Fibroblast of pulmonary artery (primary cell): ENCODE results near the gene KIFAP3.
A peak's percentile ranks its signal among the peaks of the same experiment; 100 is the strongest.
"Not testable (repeated sequence)": the region's sequence is repeated elsewhere in the genome, so short reads cannot be mapped to it uniquely, and the experiment has no call there.

Source experiments
- DNase-seq: peaks from one replicate; pipeline ENCODE4 v3.0.0-alpha.2; 2010; ENCODE audit warnings: low read depth
- H3K4me3 ChIP-seq: replicated peaks from 2 replicates; pipeline ENCODE4 v1.5.1; 2011; ENCODE audit warnings: low read depth, mild to moderate bottlenecking, control low read depth, low read length, moderate library complexity
- TF ChIP-seq, protein P1 (sequence below): IDR thresholded peaks from 2 replicates; pipeline ENCODE4 v1.5.1; 2011; ENCODE audit warnings: mild to moderate bottlenecking, control low read depth, low read length, inconsistent platforms; ENCODE audit errors: missing control alignments

Gene KIFAP3

DNA sequence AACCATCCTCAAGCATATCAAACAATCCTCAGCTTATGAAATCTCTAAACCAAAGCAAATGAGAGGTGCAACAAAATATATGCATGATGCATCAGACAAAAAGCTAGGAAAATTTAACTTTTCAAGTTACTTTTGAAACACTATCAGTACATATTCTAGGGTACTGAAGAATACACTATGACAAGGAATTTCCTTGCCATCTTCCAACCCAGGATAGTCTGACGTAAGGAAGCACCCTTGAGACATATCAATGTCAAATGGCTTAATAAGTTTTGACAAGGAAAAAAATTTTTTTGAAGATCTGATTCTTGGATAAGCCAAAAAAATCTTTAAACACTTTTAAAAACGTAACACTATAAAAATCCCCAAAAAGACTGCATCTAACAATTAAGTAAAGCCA, 64.9 kb downstream of the KIFAP3 start:
- H3K4me3 ChIP-seq = no peak overlapping the region
- TF ChIP-seq, protein P1, sequence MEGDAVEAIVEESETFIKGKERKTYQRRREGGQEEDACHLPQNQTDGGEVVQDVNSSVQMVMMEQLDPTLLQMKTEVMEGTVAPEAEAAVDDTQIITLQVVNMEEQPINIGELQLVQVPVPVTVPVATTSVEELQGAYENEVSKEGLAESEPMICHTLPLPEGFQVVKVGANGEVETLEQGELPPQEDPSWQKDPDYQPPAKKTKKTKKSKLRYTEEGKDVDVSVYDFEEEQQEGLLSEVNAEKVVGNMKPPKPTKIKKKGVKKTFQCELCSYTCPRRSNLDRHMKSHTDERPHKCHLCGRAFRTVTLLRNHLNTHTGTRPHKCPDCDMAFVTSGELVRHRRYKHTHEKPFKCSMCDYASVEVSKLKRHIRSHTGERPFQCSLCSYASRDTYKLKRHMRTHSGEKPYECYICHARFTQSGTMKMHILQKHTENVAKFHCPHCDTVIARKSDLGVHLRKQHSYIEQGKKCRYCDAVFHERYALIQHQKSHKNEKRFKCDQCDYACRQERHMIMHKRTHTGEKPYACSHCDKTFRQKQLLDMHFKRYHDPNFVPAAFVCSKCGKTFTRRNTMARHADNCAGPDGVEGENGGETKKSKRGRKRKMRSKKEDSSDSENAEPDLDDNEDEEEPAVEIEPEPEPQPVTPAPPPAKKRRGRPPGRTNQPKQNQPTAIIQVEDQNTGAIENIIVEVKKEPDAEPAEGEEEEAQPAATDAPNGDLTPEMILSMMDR = no peak
- no peak for DNase-seq

DNA sequence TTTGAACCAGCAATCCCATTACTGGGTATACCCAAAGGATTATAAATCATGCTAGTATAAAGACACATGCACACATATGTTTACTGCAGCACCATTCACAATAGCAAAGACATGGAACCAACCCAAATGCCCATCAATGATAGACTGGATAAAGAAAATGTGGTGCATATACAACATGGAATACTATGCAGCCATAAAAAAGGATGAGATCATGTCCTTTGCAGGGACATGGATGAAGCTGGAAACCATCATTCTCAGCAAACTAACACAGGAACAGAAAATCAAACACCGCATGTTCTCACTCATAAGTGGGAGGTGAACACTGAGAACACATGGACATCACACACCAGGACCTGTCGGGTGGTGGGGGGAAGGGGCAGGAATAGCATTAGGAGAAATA, 65.8 kb downstream of the KIFAP3 start:
- not testable (repeated sequence) for H3K4me3 ChIP-seq, DNase-seq

DNA sequence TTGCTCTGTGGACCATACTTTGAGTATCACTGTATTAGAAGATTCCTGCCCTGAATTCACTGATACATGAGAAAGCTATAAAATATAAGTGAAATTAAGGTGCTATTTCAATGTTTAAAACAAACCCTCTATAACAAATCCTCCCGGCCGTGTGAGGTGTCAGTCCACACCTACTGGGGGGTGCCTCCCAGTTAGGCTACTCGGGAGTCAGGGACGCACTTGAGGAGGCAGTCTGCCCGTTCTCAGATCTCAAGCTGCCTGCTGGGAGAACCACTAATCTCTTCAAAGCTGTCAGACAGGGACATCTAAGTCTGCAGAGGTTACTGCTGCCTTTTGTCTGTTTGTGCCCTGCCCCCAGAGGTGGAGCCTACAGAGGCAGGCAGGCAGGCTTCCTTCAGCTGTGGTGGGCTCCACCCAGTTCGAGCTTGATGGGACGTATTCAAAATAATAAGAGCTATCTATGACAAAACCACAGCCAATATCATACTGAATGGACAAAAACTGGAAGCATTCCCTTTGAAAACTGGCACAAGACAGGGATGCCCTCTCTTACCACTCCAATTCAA, 71.1 kb downstream of the KIFAP3 start:
- not testable (repeated sequence) for H3K4me3 ChIP-seq, DNase-seq

DNA sequence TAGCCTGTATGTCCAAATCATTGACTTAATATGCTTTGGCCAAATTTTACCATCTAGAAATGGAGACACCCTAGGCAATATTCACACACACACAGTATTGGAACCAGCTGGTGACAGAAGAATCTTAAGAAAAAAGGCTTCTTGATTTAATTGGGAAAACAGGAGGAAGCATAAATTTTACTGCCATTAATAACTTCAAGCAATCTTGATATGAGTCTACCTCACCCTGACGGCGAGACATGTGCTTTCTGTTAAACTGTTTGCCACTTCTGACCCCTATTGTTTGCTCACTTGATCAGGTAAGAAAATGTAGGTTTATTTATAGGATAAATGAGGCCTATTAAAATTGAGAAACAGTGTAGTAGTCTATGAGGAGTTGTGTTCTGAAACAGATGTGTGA, 73.2 kb downstream of the KIFAP3 start:
- DNase-seq = no peak
- TF ChIP-seq, protein P1 = no peak
- H3K4me3 ChIP-seq = no peak overlapping the region

DNA sequence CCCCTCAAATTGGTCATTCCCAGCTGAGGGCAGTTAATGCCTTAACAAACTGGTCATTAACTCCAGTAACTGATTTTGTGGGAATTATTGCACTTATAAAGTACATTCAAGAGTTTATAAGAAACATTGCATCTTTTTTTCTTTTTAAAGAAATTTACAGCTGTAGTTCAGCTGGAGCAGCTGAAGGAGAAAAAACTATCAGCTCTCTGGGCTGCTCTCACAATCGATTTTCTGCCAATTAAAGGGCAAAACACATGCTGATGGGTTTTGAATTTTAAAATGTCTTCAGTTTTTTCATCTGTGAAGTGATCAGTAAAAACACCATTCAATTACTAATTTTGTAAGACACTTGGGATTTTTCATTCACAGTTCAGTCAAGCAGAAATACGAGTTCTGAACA, 74.7 kb downstream of the KIFAP3 start:
- TF ChIP-seq, protein P1 = no peak
- no peak for DNase-seq
- H3K4me3 ChIP-seq = no peak overlapping the region

DNA sequence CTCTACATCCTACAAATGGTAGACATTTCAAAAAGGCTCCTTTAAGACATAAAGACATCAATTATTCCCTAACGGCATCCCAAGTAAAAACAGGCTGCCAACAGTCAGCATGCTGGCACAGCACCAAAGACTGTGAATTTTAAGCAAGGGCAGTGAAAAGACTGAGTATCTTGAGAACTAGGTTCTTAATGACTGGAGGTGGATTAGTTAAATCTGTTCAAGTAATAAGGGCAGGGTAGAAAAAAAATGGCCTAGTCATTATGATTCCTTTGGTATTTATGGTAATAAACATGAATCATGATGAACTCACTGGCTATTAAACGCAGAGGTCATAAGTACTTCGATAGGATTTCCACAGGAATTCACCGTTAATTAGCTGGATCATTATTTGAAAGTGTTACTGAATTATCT, 75.2 kb downstream of the KIFAP3 start:
- peak; percentile 34 for DNase-seq
- TF ChIP-seq, protein P1 = no peak
- no peak overlapping the region for H3K4me3 ChIP-seq

DNA sequence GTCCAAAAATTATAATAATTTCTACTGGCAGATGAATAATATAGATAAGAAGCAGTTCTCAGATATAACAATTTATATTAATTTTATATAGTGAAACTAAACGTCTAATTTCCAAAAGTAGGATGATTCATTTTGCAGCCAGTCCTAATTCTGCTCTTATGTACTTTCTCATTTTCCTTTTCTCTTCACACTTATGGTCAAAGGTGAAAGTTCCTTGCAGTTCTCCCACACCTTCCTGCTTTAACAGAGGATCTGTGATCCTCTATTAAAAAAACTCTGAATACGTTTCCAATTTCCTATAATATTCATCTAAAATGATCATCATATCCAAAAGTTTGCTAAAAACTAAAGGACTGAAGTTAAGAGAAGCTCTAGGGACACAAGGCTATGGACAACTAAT, 78.5 kb downstream of the KIFAP3 start:
- TF ChIP-seq, protein P1 = no peak
- no peak for DNase-seq
- H3K4me3 ChIP-seq = no peak overlapping the region

DNA sequence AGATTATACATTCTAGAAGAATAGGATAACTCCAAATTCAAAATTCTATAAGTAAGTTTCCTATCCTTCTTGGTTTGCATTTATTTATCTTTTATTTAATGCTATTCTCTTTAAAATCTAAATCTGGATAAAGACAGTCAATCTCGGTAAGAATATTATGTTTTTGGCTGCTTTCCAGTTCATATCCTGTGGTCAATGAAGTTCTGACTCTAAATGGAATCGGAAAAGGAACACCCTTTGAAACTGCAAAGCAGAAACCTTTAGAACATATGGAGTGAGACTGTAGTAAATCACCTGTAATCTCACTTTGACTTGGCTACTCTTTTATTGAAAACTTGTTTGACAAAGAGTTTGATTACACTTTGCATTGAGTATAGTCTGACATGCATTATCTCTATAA, 85.2 kb downstream of the KIFAP3 start:
- TF ChIP-seq, protein P1 = no peak

More for the DNA sequence above, 85.2 kb downstream of the KIFAP3 start:
- no peak for DNase-seq
- no peak overlapping the region for H3K4me3 ChIP-seq
